ENCODE results near the gene C1orf167.

GRCh38 chr1:11720033-11720376 lies 42.0 kb upstream of the C1orf167 start:
- no peak for TF ChIP-seq CTCF (IDR thresholded peaks at IDR 0.05; ENCODE audit: insufficient read depth, low read length, poor library complexity, severe bottlenecking)
- TF ChIP-seq EZH2phosphoT487 (conservative IDR thresholded peaks at IDR 0.05; ENCODE audit: low read length), result no peak
